Measurements from ENCODE around the gene IGF2R.
A peak's percentile ranks its signal among the peaks of the same experiment; 100 is the strongest.

IGF2R gene

GRCh38 chr6:160002882-160003281, 34.0 kb downstream of the IGF2R start:
- H3K36me3 ChIP-seq (ENCODE audit: insufficient read depth, low read length), result peaks cover 37% of the 10 kb centered on the region
- no peak overlapping the region for H3K9ac ChIP-seq (ENCODE audit: low read depth, low read length)
- peaks cover 32% of the 10 kb centered on the region for H3K4me1 ChIP-seq (ENCODE audit: insufficient read depth, low read length)
- no peaks in the 10 kb centered on the region for H3K9me3 ChIP-seq (ENCODE audit: insufficient read depth, low read length, severe bottlenecking)
- no peak overlapping the region for H3K4me3 ChIP-seq (ENCODE audit: low read depth in 1 of 2, low read length in 2 of 2)
- ATAC-seq (ENCODE audit: insufficient read depth, low read depth), result no peak
- H3K4me2 ChIP-seq (ENCODE audit: insufficient read depth, low read length), result no peak overlapping the region
- H4K20me1 ChIP-seq (ENCODE audit: insufficient read depth, low read length), result peaks cover 62% of the 10 kb centered on the region
- TF ChIP-seq EZH2 (IDR thresholded peaks at IDR 0.05; ENCODE audit: borderline replicate concordance, low read depth, low read length, severe bottlenecking) (no peak), CTCF (IDR thresholded peaks at IDR 0.05; ENCODE audit: borderline replicate concordance, extremely low read depth, low read length, poor library complexity, severe bottlenecking) (no peak)
- no peaks in the 10 kb centered on the region for H3K27me3 ChIP-seq (ENCODE audit: insufficient read depth, low read length, poor library complexity)
- no peak for DNase-seq
- H3K27ac ChIP-seq (ENCODE audit: low read length), result no peak overlapping the region
- H2AFZ ChIP-seq (ENCODE audit: low read depth, low read length), result no peak overlapping the region
- H3K79me2 ChIP-seq (ENCODE audit: insufficient read depth, low read length), result peaks cover 100% of the 10 kb centered on the region

GRCh38 chr6:160004018-160004417, 35.1 kb downstream of the IGF2R start:
- peaks cover 43% of the 10 kb centered on the region for H3K36me3 ChIP-seq (ENCODE audit: insufficient read depth, low read length)
- H3K4me3 ChIP-seq (ENCODE audit: low read depth in 1 of 2, low read length in 2 of 2), result no peak overlapping the region
- no peak overlapping the region for H3K9ac ChIP-seq (ENCODE audit: low read depth, low read length)
- ATAC-seq (ENCODE audit: insufficient read depth, low read depth) (no peak), DNase-seq (no peak)
- H3K4me2 ChIP-seq (ENCODE audit: insufficient read depth, low read length), result no peak overlapping the region
- H3K4me1 ChIP-seq (ENCODE audit: insufficient read depth, low read length), result peaks cover 21% of the 10 kb centered on the region
- no peak overlapping the region for H2AFZ ChIP-seq (ENCODE audit: low read depth, low read length)
- TF ChIP-seq CTCF (IDR thresholded peaks at IDR 0.05; ENCODE audit: borderline replicate concordance, extremely low read depth, low read length, poor library complexity, severe bottlenecking) (no peak), EZH2 (IDR thresholded peaks at IDR 0.05; ENCODE audit: borderline replicate concordance, low read depth, low read length, severe bottlenecking) (no peak)
- H3K9me3 ChIP-seq (ENCODE audit: insufficient read depth, low read length, severe bottlenecking), result no peaks in the 10 kb centered on the region
- H4K20me1 ChIP-seq (ENCODE audit: insufficient read depth, low read length), result peaks cover 71% of the 10 kb centered on the region
- no peaks in the 10 kb centered on the region for H3K27me3 ChIP-seq (ENCODE audit: insufficient read depth, low read length, poor library complexity)
- H3K79me2 ChIP-seq (ENCODE audit: insufficient read depth, low read length), result peaks cover 100% of the 10 kb centered on the region
- peak overlapping the region; percentile 34 for H3K27ac ChIP-seq (ENCODE audit: low read length)

- Histone ChIP-seq H3K4me1 (ENCODE audit: insufficient read depth, low read length) (peaks cover 15% of the 10 kb centered on the region), H3K9me3 (ENCODE audit: insufficient read depth, low read length, severe bottlenecking) (no peaks in the 10 kb centered on the region), H2AFZ (ENCODE audit: low read depth, low read length) (no peak overlapping the region), H3K9ac (ENCODE audit: low read depth, low read length) (no peak overlapping the region), H3K27me3 (ENCODE audit: insufficient read depth, low read length, poor library complexity) (no peaks in the 10 kb centered on the region), H3K4me2 (ENCODE audit: insufficient read depth, low read length) (no peak overlapping the region), H3K36me3 (ENCODE audit: insufficient read depth, low read length) (peaks cover 49% of the 10 kb centered on the region), H3K4me3 (ENCODE audit: low read depth in 1 of 2, low read length in 2 of 2) (no peak overlapping the region), H4K20me1 (ENCODE audit: insufficient read depth, low read length) (peaks cover 72% of the 10 kb centered on the region), H3K27ac (ENCODE audit: low read length) (peak overlapping the region; percentile 34), H3K79me2 (ENCODE audit: insufficient read depth, low read length) (peaks cover 99% of the 10 kb centered on the region)
- no peak for TF ChIP-seq EZH2 (IDR thresholded peaks at IDR 0.05; ENCODE audit: borderline replicate concordance, low read depth, low read length, severe bottlenecking)
- no peak for TF ChIP-seq CTCF (IDR thresholded peaks at IDR 0.05; ENCODE audit: borderline replicate concordance, extremely low read depth, low read length, poor library complexity, severe bottlenecking)
- ATAC-seq (ENCODE audit: insufficient read depth, low read depth), result no peak
- no peak for DNase-seq
Measured at GRCh38 chr6:160004419-160005175, 35.7 kb downstream of the IGF2R start.
